Tibial nerve (tissue), 4 donors: ENCODE results near the gene ITGAL. TPM values are rescaled to one million over a fixed set of nuclear protein-coding genes. Genes with fewer than 3 reads are reported as not detected.

Source experiments
- DNase-seq, 2 donors: peaks; one replicate each; pipeline ENCODE4 v3.0.0-alpha.2; 2019; ENCODE audit warnings: low spot score in 2 of 2
- H3K27ac ChIP-seq, 4 donors: fragments of 200-600 bp; sonication (generic) in 3 of 4; one replicate each; pipeline ENCODE4 v1.5.1; 2017 to 2019; ENCODE audit warnings: mild to moderate bottlenecking in 1 of 4
- H3K27me3 ChIP-seq, 2 donors: fragments of 200-600 bp; sonication (generic) in 1 of 2; one replicate each; pipeline versions ENCODE4 v1.5.1 to v1.6.0; 2017 to 2019
- H3K36me3 ChIP-seq, 3 donors: fragments of 200-600 bp; sonication (generic); one replicate each; pipeline ENCODE4 v1.5.1; 2018 to 2019
- H3K4me1 ChIP-seq, 4 donors: fragments of 200-600 bp; sonication (generic) in 3 of 4; one replicate each; pipeline ENCODE4 v1.5.1; 2017 to 2019
- H3K4me3 ChIP-seq, 4 donors: fragments of 200-600 bp; sonication (generic) in 3 of 4; one replicate each; pipeline ENCODE4 v1.5.1; 2017 to 2019; ENCODE audit warnings: mild to moderate bottlenecking in 1 of 4, moderate library complexity in 1 of 4
- H3K9me3 ChIP-seq, 4 donors: fragments of 200-600 bp; sonication (generic) in 3 of 4; one replicate each; pipeline ENCODE4 v1.5.1; 2017 to 2019
- CTCF ChIP-seq, 5 experiments: fragments of 200-600 bp in 3 of 5; fragments of 450-650 bp in 2 of 5; sonication (generic) in 3 of 5; IDR thresholded peaks; one replicate each; pipeline ENCODE4 v1.5.1; 2016 to 2019; ENCODE audit warnings: antibody characterized with exemption in 5 of 5, mild to moderate bottlenecking in 3 of 5, moderate library complexity in 2 of 5
- EP300 ChIP-seq, 2 donors: sonication (generic); formaldehyde crosslinking; IDR thresholded peaks; one replicate each; pipeline ENCODE4 v1.6.1; 2017; ENCODE audit warnings: antibody characterized with exemption in 2 of 2, mild to moderate bottlenecking in 1 of 2
- POLR2A ChIP-seq, 2 donors: fragments of 450-650 bp; IDR thresholded peaks; one replicate each; pipeline ENCODE4 v1.6.1; 2017; ENCODE audit warnings: antibody characterized with exemption in 2 of 2, mild to moderate bottlenecking in 2 of 2, moderate library complexity in 2 of 2
- WGBS, 2 donors: methylation state at CpG; one replicate each; pipeline ENCODE4 v1.1.5; 2018; 5-methylcytosine and 5-hydroxymethylcytosine counted together
- total RNA-seq, 4 donors: library from RNA; depleted of rRNA; stranded (reverse); fragments of >200 nt; gene quantifications; one replicate each; pipeline ENCODE4 v1.1.0, GENCODE V29; 2016

Gene ITGAL
- total RNA-seq, 4 donors from 2014 or later: 2.4 to 8.8 (median 2.9) TPM

- Histone ChIP-seq H3K9me3 (no peaks in the 10 kb centered on the region), H3K27ac (peak overlapping the region in 1 of 4 donors; percentile 70), H3K4me1 (peaks cover 0 to 18% (median 7%) of the 10 kb centered on the region in 4 donors), H3K4me3 (peak overlapping the region in 2 of 4 donors; percentile 48 to 56), H3K36me3 (no peaks in the 10 kb centered on the region), H3K27me3 (no peaks in the 10 kb centered on the region)
- 91 to 92% methylated on average over 14 of the region's 14 CpGs for WGBS, 2 donors
- no peak for DNase-seq
- TF ChIP-seq EP300 (IDR thresholded peaks at IDR 0.05): no peak
- no peak for TF ChIP-seq CTCF (IDR thresholded peaks at IDR 0.05)
- TF ChIP-seq POLR2A (IDR thresholded peaks at IDR 0.05): no peak
Measured at GRCh38 chr16:30562021-30562420, 89.5 kb downstream of the ITGAL start.

GRCh38 chr16:30565526-30565925 is 93.0 kb downstream of the ITGAL start:
- TF ChIP-seq CTCF (IDR thresholded peaks at IDR 0.05) (no peak), POLR2A (IDR thresholded peaks at IDR 0.05) (no peak), EP300 (IDR thresholded peaks at IDR 0.05) (no peak)

GRCh38 chr16:30565984-30566383 is 93.4 kb downstream of the ITGAL start:
- H3K27me3 ChIP-seq: no peaks in the 10 kb centered on the region
- TF ChIP-seq CTCF (IDR thresholded peaks at IDR 0.05): no peak
- TF ChIP-seq EP300 (IDR thresholded peaks at IDR 0.05): no peak
- no peak for TF ChIP-seq POLR2A (IDR thresholded peaks at IDR 0.05)
- 68 to 78% methylated on average over 8 of the region's 8 CpGs for WGBS, 2 donors

More at GRCh38 chr16:30565526-30565925, 93.0 kb downstream of the ITGAL start:
- no peak for DNase-seq
- Histone ChIP-seq H3K27me3 (no peaks in the 10 kb centered on the region), H3K4me1 (peaks cover 0 to 15% (median 10%) of the 10 kb centered on the region in 4 donors), H3K36me3 (peaks cover 0 to 3% (median 0%) of the 10 kb centered on the region in 3 donors), H3K4me3 (no peak overlapping the region), H3K27ac (no peak overlapping the region), H3K9me3 (no peaks in the 10 kb centered on the region)
- 68 to 73% methylated on average over 7 of the region's 7 CpGs for WGBS, 2 donors

GRCh38 chr16:30566531-30566930 is 94.0 kb downstream of the ITGAL start:
- H3K36me3 ChIP-seq: peaks cover 0 to 3% (median 0%) of the 10 kb centered on the region in 3 donors
- H3K4me1 ChIP-seq: peaks cover 0 to 18% (median 13%) of the 10 kb centered on the region in 4 donors
- 88 to 90% methylated on average over 4 of the region's 4 CpGs for whole genome bisulfite sequencing, 2 donors
- H3K9me3 ChIP-seq: no peaks in the 10 kb centered on the region
- no peak for DNase-seq
- no peak for TF ChIP-seq CTCF (IDR thresholded peaks at IDR 0.05)
- TF ChIP-seq EP300 (IDR thresholded peaks at IDR 0.05): no peak
- TF ChIP-seq POLR2A (IDR thresholded peaks at IDR 0.05): no peak
- no peaks in the 10 kb centered on the region for H3K27me3 ChIP-seq
- no peak overlapping the region for H3K27ac ChIP-seq
- H3K4me3 ChIP-seq: no peak overlapping the region

More at GRCh38 chr16:30565984-30566383, 93.4 kb downstream of the ITGAL start:
- H3K9me3 ChIP-seq: no peaks in the 10 kb centered on the region
- H3K36me3 ChIP-seq: peaks cover 0 to 3% (median 0%) of the 10 kb centered on the region in 3 donors
- peaks cover 0 to 18% (median 15%) of the 10 kb centered on the region in 4 donors for H3K4me1 ChIP-seq
- H3K4me3 ChIP-seq: no peak overlapping the region
- DNase-seq: no peak
- no peak overlapping the region for H3K27ac ChIP-seq

GRCh38 chr16:30567160-30567990 is 94.8 kb downstream of the ITGAL start:
- Histone ChIP-seq H3K36me3 (peaks cover 0 to 3% (median 0%) of the 10 kb centered on the region in 3 donors), H3K9me3 (no peaks in the 10 kb centered on the region), H3K27ac (no peak overlapping the region), H3K4me3 (no peak overlapping the region), H3K4me1 (peaks cover 0 to 22% (median 16%) of the 10 kb centered on the region in 4 donors), H3K27me3 (no peaks in the 10 kb centered on the region)
- 81 to 90% methylated on average over 14 of the region's 14 CpGs for WGBS, 2 donors
- DNase-seq: no peak
- TF ChIP-seq POLR2A (IDR thresholded peaks at IDR 0.05) (no peak), EP300 (IDR thresholded peaks at IDR 0.05) (no peak), CTCF (IDR thresholded peaks at IDR 0.05) (no peak)
